HG03095 (cell line): ENCODE data around the gene FAM20A.
"Not testable (repeated sequence)": the region's sequence is repeated elsewhere in the genome, so short reads cannot be mapped to it uniquely, and the experiment has no call there.

Experiments used
- ATAC-seq: cut with Tn5 transposase; IDR thresholded peaks from one replicate; pipeline ENCODE4 v1.9.1; 2021; ENCODE audit warnings: moderate library complexity; ENCODE audit not compliant: unreplicated experiment

The FAM20A gene

GRCh38 chr17:68532826-68533225 lies 68.3 kb downstream of the FAM20A start:
- ATAC-seq = no peak

DNA sequence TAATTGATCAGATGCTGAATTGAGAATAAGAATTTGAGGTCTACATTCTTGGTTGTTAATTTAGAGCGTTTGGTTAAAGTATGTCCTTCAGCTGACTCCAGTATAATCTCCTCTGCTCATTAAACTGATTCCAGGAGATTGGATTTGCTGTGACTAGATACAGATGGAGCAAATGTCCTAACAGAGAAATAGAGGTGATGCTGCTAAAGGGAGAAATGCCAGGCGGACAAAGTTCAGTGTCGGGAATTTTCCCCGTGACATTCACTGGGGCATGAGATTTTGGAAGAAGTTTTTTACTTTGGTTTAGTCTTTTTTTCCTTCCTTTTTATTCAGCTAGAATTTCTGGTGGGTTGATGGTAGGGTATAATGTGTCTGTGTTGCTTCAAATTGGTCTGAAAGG lies 69.9 kb downstream of the FAM20A start:
- no peak for ATAC-seq

GRCh38 chr17:68527314-68527713 lies 73.9 kb downstream of the FAM20A start:
- no peak for ATAC-seq

GRCh38 chr17:68526548-68526947 lies 74.6 kb downstream of the FAM20A start:
- no peak for ATAC-seq

DNA sequence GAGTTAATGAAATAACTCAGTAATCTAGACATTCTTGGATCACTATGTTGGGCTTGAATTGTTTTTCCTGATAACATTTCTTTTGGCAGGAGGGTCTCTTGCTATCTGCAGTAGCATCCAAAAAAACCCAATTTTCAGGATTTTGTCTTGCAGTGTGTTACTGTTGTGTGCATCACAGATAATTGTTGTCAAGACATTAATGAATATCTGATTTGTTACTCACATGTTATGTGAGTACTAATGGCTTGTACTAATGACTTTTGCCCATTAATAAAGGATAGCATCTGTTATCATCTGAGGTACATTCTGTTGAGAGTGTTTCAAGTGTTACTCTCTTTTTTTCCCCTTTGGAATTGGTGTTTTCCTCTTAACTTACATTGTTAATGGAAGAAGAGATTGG lies 78.9 kb downstream of the FAM20A start:
- ATAC-seq = no peak

DNA sequence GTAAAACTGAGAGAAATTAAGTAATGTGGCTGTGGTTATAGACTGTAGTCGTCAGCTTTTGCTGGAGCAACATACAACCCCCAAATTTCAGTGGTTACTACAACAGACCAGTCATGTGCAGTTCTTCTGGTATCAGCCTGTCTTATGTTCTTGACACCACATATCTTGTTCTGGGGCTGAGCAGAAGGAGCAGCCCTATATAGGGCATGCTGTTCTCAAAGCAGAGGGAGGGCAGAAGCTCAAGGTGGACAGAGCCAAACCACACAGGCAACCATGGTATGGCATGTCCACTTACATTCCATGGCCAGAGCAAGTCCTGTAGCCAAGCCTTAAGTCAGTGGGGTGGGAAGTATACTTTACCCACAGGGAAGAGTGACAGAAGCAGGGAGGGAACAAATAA lies 81.3 kb downstream of the FAM20A start:
- no peak for ATAC-seq

- not testable (repeated sequence) for ATAC-seq
Measured at GRCh38 chr17:68519051-68519450, 82.1 kb downstream of the FAM20A start.

- ATAC-seq = no peak
Measured at GRCh38 chr17:68518063-68518815, 82.9 kb downstream of the FAM20A start.

DNA sequence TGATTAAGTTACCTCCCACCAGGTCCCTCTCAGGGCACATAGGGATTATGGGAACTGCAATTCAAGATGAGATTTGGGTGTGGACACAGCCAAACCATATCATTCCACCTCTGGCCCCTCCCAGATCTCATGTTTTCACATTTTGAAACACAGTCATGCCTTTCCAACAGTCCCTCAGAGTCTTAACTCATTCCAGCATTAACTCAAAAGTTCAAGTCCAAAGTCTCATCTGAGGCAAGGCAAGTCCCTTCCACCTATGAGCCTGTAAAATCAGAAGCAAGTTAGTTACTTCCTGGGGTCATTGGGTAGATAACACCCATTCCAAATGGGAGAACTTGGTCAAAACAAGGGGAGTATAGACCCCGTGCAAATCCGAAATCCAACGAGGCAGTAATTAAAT lies 83.6 kb downstream of the FAM20A start:
- not testable (repeated sequence) for ATAC-seq

DNA sequence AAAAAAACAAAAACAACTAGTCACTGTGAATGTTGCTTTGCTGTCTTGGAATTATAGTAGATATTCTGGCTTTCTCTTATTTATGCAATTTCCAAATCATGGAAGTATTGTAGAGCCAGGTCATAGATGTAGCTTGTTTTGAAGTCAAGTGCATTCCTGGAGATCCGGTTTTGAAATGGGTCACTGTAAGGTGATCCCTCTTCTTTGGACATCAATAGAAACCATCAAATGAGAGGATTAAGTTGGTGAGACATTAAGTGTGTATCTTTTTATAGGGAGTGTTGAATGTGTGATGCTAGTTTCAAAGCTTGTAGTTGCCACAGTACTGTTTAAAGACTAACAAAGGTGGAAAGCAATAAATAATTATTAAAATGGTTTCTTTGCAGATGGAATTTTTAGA lies 84.4 kb downstream of the FAM20A start:
- no peak for ATAC-seq

GRCh38 chr17:68514831-68515635 lies 86.1 kb downstream of the FAM20A start:
- ATAC-seq = no peak

GRCh38 chr17:68513932-68514331 lies 87.2 kb downstream of the FAM20A start:
- ATAC-seq = no peak

- no peak for ATAC-seq
Measured at GRCh38 chr17:68512960-68513474, 88.2 kb downstream of the FAM20A start.

GRCh38 chr17:68512247-68512959 lies 88.8 kb downstream of the FAM20A start, which contains the start of gene PRKAR1A:
Gene PRKAR1A, plus strand, starts transcription at chr17:68512430. Its CDS starts 2,970 bp downstream, at chr17:68515400.
- peak; percentile 92 for ATAC-seq

GRCh38 chr17:68511671-68512246 lies 89.4 kb downstream of the FAM20A start:
- ATAC-seq = peak; percentile 43

- ATAC-seq = no peak
Measured at GRCh38 chr17:68511254-68511670, 89.9 kb downstream of the FAM20A start.

GRCh38 chr17:68509141-68510057 lies 91.8 kb downstream of the FAM20A start:
- no peak for ATAC-seq

GRCh38 chr17:68507576-68507975 lies 93.6 kb downstream of the FAM20A start:
- no peak for ATAC-seq

- no peak for ATAC-seq
Measured at GRCh38 chr17:68505951-68506350, 95.2 kb downstream of the FAM20A start.

GRCh38 chr17:68501074-68501473 lies 100.1 kb downstream of the FAM20A start:
- ATAC-seq = no peak
